ENCODE data around the gene EXO1. TPM values are rescaled to one million over a fixed set of nuclear protein-coding genes. Genes with fewer than 3 reads are reported as not detected.

The EXO1 gene
- total RNA-seq, 4 donors from 2014 or later = 0.68 to 2.4 (median 0.88) TPM; not detected in 1

DNA sequence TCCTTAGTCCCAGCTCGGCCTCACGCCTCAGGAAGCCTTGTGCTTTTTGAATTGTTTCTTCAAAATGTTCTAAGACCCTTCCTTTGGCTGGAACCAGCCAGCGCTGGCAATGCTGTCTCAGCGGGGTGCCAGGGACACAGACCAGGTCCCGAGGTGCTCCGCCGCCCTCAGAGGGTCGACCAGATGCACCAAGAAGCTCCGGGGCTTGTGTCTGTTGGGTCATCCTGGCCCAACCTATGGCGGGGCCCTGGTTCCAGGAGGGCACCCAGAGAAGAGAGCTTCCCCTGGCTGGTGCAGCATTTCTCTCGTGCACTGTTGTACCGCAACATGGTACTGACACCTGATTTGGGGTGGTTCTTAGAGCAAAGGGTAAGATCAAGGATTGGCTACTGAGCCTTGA, 69.5 kb downstream of the EXO1 start:
- TF ChIP-seq, protein P1, sequence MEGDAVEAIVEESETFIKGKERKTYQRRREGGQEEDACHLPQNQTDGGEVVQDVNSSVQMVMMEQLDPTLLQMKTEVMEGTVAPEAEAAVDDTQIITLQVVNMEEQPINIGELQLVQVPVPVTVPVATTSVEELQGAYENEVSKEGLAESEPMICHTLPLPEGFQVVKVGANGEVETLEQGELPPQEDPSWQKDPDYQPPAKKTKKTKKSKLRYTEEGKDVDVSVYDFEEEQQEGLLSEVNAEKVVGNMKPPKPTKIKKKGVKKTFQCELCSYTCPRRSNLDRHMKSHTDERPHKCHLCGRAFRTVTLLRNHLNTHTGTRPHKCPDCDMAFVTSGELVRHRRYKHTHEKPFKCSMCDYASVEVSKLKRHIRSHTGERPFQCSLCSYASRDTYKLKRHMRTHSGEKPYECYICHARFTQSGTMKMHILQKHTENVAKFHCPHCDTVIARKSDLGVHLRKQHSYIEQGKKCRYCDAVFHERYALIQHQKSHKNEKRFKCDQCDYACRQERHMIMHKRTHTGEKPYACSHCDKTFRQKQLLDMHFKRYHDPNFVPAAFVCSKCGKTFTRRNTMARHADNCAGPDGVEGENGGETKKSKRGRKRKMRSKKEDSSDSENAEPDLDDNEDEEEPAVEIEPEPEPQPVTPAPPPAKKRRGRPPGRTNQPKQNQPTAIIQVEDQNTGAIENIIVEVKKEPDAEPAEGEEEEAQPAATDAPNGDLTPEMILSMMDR (IDR thresholded peaks at IDR 0.05; ENCODE audit: low read depth) = no peak

DNA sequence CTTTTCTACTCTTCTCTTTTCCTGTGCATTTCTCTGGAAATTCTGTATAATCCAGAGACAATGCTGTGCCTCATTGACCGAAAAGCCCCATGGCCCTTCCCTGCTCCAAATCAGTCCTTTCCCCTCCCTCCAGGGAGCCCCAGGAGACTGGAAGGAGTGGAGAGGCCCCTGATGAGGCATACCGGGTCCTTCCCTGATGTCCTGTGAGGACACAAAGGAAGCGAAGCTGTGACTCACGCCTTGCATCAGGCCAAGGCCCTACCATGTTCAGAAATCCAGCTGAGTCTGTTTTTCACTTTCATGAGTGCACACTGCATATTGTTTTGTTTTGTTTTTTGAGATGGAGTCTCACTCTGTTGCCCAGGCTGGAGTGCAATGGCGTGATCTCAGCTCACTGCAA, 70.9 kb downstream of the EXO1 start:
- TF ChIP-seq, protein P1 (IDR thresholded peaks at IDR 0.05; ENCODE audit: low read depth) = no peak

DNA sequence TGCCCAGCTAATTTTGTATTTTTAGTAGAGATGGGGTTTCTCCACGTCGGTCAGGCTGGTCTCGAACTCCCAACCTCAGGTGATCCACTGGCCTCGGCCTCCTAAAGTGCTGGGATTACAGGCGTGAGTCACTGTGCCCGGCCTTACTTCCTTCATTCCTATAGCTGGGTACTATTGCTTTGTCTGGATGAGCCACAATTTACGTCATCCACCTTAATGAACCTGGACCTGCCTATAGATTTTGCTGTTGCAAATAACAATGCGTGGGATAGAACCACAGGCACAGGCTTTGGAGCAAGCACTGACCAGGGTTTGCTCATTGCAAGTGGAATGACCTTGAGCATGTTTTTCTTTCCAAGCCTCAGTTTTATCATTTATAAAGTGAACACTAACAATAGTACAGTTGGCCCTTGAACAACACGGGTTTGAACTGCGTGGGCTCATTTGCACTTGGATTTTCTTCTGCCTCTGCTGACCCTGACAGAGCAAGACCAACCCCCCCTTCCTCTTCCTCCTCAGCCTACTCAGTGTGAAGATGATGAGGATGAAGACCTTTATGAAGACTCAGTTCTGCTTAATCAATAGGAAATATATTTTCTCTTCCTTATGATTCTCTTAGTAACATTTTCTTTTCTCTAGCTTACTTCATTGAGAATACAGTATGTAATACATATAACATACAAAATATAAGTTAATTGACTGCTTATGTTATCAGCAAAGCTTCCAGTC, 76.2 kb downstream of the EXO1 start:
- TF ChIP-seq, protein P1 (IDR thresholded peaks at IDR 0.05; ENCODE audit: low read depth) = no peak

DNA sequence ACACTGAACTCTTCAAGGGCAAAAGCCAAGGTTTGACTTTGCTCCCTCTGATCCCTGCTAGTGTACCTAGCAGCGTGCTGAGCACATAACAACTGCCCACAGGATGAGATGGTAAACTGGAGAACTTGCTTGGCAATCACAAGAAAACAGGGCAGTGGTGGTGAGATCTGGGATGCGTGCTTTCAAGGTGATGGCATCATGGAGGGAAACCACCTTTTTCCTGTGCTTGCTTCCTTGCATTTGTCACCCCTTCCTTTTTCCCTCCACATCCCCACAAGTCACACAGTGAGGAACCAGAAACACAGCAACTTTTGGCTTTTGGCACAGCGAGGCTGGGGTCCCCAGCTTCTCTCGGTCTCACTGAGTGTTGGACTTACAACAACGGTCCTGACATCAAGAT, 78.1 kb downstream of the EXO1 start:
- TF ChIP-seq, protein P1 (IDR thresholded peaks at IDR 0.05; ENCODE audit: low read depth) = no peak

DNA sequence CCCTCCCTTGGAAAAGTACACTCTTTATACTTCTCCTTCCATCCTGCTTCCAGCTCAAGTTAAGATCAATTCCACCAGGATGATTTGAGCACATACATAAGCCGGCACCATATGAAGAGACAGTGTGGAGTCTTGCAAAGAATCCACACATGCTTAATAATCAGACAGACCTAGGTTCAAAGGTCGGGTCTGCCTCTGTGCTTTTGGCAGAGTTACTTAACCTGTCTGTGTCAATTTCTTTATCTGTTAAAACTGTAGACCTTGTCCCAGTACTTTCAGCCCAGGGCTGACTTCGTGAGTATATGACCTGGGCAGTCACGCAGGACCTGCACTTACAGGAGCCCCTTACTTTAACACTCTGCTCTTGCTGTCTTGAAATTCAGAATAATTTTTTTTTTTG, 79.3 kb downstream of the EXO1 start:
- TF ChIP-seq, protein P1 (IDR thresholded peaks at IDR 0.05; ENCODE audit: low read depth) = no peak

DNA sequence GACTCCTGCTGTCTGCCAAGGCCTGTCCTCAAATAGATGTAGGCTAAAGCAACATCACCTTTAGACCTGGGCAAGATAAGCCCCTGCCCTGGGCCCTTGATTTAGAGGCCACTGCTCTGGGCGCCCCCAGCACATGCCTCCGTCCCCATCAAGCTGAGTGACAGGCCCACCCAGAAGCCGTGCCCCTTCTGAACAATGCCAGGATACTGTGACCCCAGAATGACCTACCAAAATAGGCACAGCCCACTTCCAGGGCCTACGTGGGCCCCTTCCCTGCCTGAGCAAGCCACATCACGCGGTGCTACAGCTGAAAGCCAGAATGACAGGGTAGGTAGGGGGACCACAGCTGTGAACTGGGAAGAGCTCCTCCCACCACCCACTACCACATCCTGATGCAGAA, 84.8 kb downstream of the EXO1 start:
- TF ChIP-seq, protein P1 (IDR thresholded peaks at IDR 0.05; ENCODE audit: low read depth) = no peak

DNA sequence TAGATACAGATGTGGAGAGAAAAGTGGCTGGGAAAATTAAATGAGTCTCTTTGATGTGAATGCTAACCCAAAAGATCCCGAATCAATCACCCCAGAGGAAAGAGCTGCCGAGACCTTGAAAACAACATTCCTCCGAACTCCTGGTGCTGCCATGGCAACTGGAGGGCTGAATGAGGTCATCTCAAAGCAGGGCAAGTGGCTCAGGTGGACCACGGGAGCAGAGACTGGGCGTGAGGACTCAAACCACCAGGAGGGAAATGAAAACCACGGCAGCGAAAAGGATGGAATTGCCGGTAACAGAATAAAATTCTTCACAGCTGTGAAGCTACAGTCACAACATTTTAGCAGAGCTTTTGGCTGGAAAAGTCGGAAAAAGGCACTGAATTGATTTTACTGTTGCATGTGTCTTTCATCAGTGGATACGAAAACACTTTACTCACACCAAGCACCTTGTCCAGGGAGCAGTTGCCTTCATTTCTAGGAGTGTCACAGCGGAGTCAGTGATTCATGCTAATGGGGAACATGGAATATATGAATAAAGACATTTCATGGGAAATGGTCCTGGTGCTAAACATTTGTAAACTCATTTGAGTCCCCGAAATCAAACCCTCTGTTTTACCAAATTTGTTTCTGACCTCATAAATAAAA, 86.3 kb downstream of the EXO1 start:
- TF ChIP-seq, protein P1 (IDR thresholded peaks at IDR 0.05; ENCODE audit: low read depth) = no peak
